Endothelial cell of umbilical vein (primary cell): ENCODE data around the gene PRKCQ. TPM values are rescaled to one million over a fixed set of nuclear protein-coding genes. Genes with fewer than 3 reads are reported as not detected.

Source experiments
- BruUV-seq: library from RNA; stranded (reverse); fragments of 400-500 nt; replicated peaks from 2 replicates; lab custom pipeline; 2021; lab: Mats Ljungman, UMichigan
- CTCF ChIA-PET: fragments of 300-600, 350-600 bp; sonication (Branson Sonifier 250); formaldehyde crosslinking; loops from one replicate; lab custom pipeline; 2021; ENCODE audit warnings: antibody characterized with exemption, inconsistent platforms; lab: Charles Lee
- POLR2A ChIA-PET: fragments of 300-600, 350-600 bp; sonication (Branson Sonifier 250); formaldehyde crosslinking; loops from one replicate; lab custom pipeline; 2021; ENCODE audit warnings: antibody characterized with exemption, inconsistent platforms; lab: Charles Lee
- DNase-seq: peaks from one replicate; pipeline ENCODE4 v3.0.0-alpha.2; 2011; ENCODE audit warnings: low read depth, low spot score
- FAIRE-seq: peaks from 2 replicates; lab custom pipeline; 2011; peaks lifted over from hg19 to GRCh38; lab: Jason Lieb, UNC
- H2AFZ ChIP-seq: 2 replicates; pipeline ENCODE4 v1.6.0; 2012; ENCODE audit warnings: low read depth, low read length, control low read depth, inconsistent platforms
- H3K27ac ChIP-seq: 2 replicates; pipeline ENCODE4 v1.5.1; 2011; ENCODE audit warnings: low read depth, mild to moderate bottlenecking, control low read depth, low read length, moderate library complexity; ENCODE audit not compliant: insufficient read depth
- H3K27me3 ChIP-seq, 2 experiments: 2 replicates each; pipeline versions ENCODE4 v1.6.0 to v1.6.1; 2011; ENCODE audit warnings: low read length in 2 of 2, mixed read lengths in 1 of 2; ENCODE audit not compliant: control insufficient read depth in 2 of 2, insufficient read depth in 2 of 2
- H3K36me3 ChIP-seq, 2 experiments: 2 replicates in 1 of 2; 3 replicates in 1 of 2; pipeline ENCODE4 v1.5.1; 2011; ENCODE audit warnings: low read length in 2 of 2, mild to moderate bottlenecking in 1 of 2, moderate library complexity in 1 of 2; ENCODE audit not compliant: control insufficient read depth in 2 of 2, insufficient read depth in 2 of 2; ENCODE audit errors: extremely low read depth in 1 of 2
- H3K4me1 ChIP-seq: 3 replicates; pipeline ENCODE4 v1.5.1; 2011; ENCODE audit warnings: mild to moderate bottlenecking, low read length; ENCODE audit not compliant: control insufficient read depth, insufficient read depth; ENCODE audit errors: extremely low read depth
- H3K4me2 ChIP-seq: 2 replicates; pipeline ENCODE4 v1.6.1; 2011; ENCODE audit warnings: low read length, control low read depth, mixed read lengths; ENCODE audit not compliant: insufficient read depth
- H3K4me3 ChIP-seq, 3 experiments: fragments of 200-600 bp in 1 of 3; sonication (generic), shearing (Covaris generic) in 1 of 3; replicated peaks in 1 of 3; 2 replicates each; pipeline ENCODE4 v1.5.1; 2011 to 2016; ENCODE audit warnings: control low read depth in 3 of 3, low read length in 3 of 3, mild to moderate bottlenecking in 2 of 3, inconsistent platforms in 1 of 3, low read depth in 1 of 3, moderate library complexity in 1 of 3; ENCODE audit not compliant: insufficient read depth in 1 of 3
- H3K79me2 ChIP-seq: 2 replicates; pipeline ENCODE4 v1.6.0; 2012; ENCODE audit warnings: low read length, inconsistent platforms; ENCODE audit not compliant: control insufficient read depth, insufficient read depth
- H3K9ac ChIP-seq: replicated peaks from 2 replicates; pipeline ENCODE3; 2011; ENCODE audit warnings: low read length, control low read depth; ENCODE audit not compliant: insufficient read depth; ENCODE audit errors: extremely low read depth
- H3K9me1 ChIP-seq: replicated peaks from 3 replicates; pipeline ENCODE4 v1.6.0; 2011; ENCODE audit warnings: mild to moderate bottlenecking, low read length; ENCODE audit not compliant: control insufficient read depth, insufficient read depth; ENCODE audit errors: extremely low read depth
- H3K9me3 ChIP-seq: replicated peaks from 2 replicates; pipeline ENCODE4 v1.5.1; 2012; ENCODE audit warnings: low read length, inconsistent platforms; ENCODE audit not compliant: control insufficient read depth, insufficient read depth
- H4K20me1 ChIP-seq: replicated peaks from 2 replicates; pipeline ENCODE3; 2011; ENCODE audit warnings: mild to moderate bottlenecking, low read length; ENCODE audit not compliant: control insufficient read depth, insufficient read depth; ENCODE audit errors: extremely low read depth
- EZH2 ChIP-seq: IDR thresholded peaks from 2 replicates; pipeline ENCODE4 v1.6.1; 2012; ENCODE audit warnings: borderline replicate concordance, low read depth, mild to moderate bottlenecking, moderate library complexity, low read length, inconsistent platforms; ENCODE audit not compliant: severe bottlenecking
- FOS ChIP-seq: IDR thresholded peaks from 2 replicates; pipeline ENCODE4 v1.6.1; 2011; ENCODE audit warnings: mild to moderate bottlenecking, low read length, moderate library complexity, borderline replicate concordance; ENCODE audit not compliant: insufficient read depth
- GATA2 ChIP-seq: IDR thresholded peaks from 2 replicates; pipeline ENCODE4 v1.7.0; 2011; ENCODE audit warnings: low read depth, mild to moderate bottlenecking, moderate library complexity, mixed read lengths, low read length; ENCODE audit not compliant: insufficient read length, insufficient read depth
- JUN ChIP-seq: IDR thresholded peaks from 2 replicates; pipeline ENCODE4 v1.6.1; 2011; ENCODE audit warnings: borderline replicate concordance, low read depth; ENCODE audit not compliant: insufficient read length, insufficient read depth
- MYC ChIP-seq: IDR thresholded peaks from one replicate; pipeline ENCODE4 v1.6.1; 2011; ENCODE audit warnings: mild to moderate bottlenecking, low read depth, low read length
- POLR2A ChIP-seq: IDR thresholded peaks from 2 replicates; pipeline ENCODE4 v1.6.1; 2012; ENCODE audit warnings: low read depth, mild to moderate bottlenecking, control low read depth, low read length
- POLR2AphosphoS5 ChIP-seq: IDR thresholded peaks from 2 replicates; pipeline ENCODE4 v1.6.1; 2012; ENCODE audit warnings: low read depth, mild to moderate bottlenecking, control low read depth, low read length, moderate library complexity; ENCODE audit not compliant: insufficient read depth
- dilution Hi-C: fragments of 300-500 bp; cut with MboI; formaldehyde crosslinking; loops from one replicate; pipeline ENCODE4 v1.15.0; 2019; ENCODE audit warnings: low sequenced_read_pairs; ENCODE audit not compliant: extremely low pct_ligation_motif_present
- intact Hi-C: fragments of 100-400 bp; cut with micrococcal nuclease; formaldehyde crosslinking; loops from one replicate; pipeline ENCODE4 v1.10.0; 2022
- polyA plus RNA-seq, 4 experiments: library from polyadenylated mRNA; depleted of rRNA in 3 of 4; stranded (reverse) in 3 of 4; unstranded in 1 of 4; fragments of >200 nt; gene quantifications; 2 replicates each; pipeline versions ENCODE4 v1.2.1 to v1.2.3, GENCODE V29; 2011 to 2012; ENCODE audit warnings: missing spikeins in 1 of 4
- total RNA-seq: library from RNA; stranded (reverse); gene quantifications from 2 replicates; pipeline ENCODE4 v1.2.3, GENCODE V29; 2021
- TF ChIP-seq, protein P1 (sequence below), 2 donors: IDR thresholded peaks; 1 replicate in 1 of 2; 2 replicates in 1 of 2; pipeline ENCODE4 v1.5.1; 2011; ENCODE audit warnings: low read length in 2 of 2, mild to moderate bottlenecking in 2 of 2, moderate library complexity in 2 of 2, control low read depth in 1 of 2, inconsistent platforms in 1 of 2, low read depth in 1 of 2; ENCODE audit not compliant: insufficient read depth in 1 of 2; ENCODE audit errors: extremely low read depth in 1 of 2
- TF ChIP-seq, protein P2 (sequence below): IDR thresholded peaks from 2 replicates; pipeline ENCODE4 v1.6.1; 2011; ENCODE audit not compliant: insufficient read depth, insufficient read length

Gene PRKCQ
- total and polyA plus RNA-seq, 2 donors (not counting 3 experiments of a cell fraction or from before 2014, with no cell fraction given), result 0.32 to 0.55 TPM

DNA sequence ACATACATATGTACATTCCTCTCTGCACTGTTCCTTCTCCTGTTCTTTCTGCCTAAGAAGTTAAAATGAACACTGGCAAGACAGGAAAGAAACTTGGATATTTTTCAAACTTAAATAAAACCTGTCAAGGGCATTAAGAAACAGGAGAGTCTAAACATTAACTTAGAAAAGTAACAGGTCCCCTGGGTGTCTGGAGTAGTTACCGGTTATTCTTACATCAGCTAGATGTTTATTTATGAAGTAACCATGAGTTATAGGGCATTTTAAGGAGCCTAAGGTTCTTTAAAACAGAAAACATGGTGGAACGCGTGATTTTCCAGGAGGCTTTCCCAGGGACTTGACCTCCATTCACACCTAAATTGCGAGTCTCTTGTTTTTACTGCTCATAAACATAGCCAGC lies 148.2 kb downstream of the PRKCQ start:
- TF ChIP-seq POLR2A (no peak), JUN (no peak), EZH2 (no peak), GATA2 (no peak), MYC (no peak), POLR2AphosphoS5 (no peak), FOS (no peak)
- TF ChIP-seq, protein P1, sequence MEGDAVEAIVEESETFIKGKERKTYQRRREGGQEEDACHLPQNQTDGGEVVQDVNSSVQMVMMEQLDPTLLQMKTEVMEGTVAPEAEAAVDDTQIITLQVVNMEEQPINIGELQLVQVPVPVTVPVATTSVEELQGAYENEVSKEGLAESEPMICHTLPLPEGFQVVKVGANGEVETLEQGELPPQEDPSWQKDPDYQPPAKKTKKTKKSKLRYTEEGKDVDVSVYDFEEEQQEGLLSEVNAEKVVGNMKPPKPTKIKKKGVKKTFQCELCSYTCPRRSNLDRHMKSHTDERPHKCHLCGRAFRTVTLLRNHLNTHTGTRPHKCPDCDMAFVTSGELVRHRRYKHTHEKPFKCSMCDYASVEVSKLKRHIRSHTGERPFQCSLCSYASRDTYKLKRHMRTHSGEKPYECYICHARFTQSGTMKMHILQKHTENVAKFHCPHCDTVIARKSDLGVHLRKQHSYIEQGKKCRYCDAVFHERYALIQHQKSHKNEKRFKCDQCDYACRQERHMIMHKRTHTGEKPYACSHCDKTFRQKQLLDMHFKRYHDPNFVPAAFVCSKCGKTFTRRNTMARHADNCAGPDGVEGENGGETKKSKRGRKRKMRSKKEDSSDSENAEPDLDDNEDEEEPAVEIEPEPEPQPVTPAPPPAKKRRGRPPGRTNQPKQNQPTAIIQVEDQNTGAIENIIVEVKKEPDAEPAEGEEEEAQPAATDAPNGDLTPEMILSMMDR (IDR thresholded peaks at IDR 0.05; ENCODE audit: extremely low read depth in 1 of 2, insufficient read depth in 1 of 2, low read depth in 1 of 2, low read length in 2 of 2), result no peak
- TF ChIP-seq, protein P2, sequence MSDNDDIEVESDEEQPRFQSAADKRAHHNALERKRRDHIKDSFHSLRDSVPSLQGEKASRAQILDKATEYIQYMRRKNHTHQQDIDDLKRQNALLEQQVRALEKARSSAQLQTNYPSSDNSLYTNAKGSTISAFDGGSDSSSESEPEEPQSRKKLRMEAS, result no peak
- CTCF ChIA-PET, result no interaction called here

More for the DNA sequence above, 148.2 kb downstream of the PRKCQ start:
- DNase-seq (no peak), FAIRE-seq (no peak)
- Histone ChIP-seq H3K4me1 (no peaks in the 10 kb centered on the region), H3K4me3 (no peak overlapping the region), H4K20me1 (no peaks in the 10 kb centered on the region), H3K27ac (no peak overlapping the region), H3K27me3 (no peaks in the 10 kb centered on the region), H3K9ac (no peak overlapping the region), H3K4me2 (no peak overlapping the region), H2AFZ (no peak overlapping the region), H3K9me3 (no peaks in the 10 kb centered on the region), H3K79me2 (no peaks in the 10 kb centered on the region), H3K9me1 (no peaks in the 10 kb centered on the region), H3K36me3 (no peaks in the 10 kb centered on the region)
- intact Hi-C loops (no loop called here), dilution Hi-C loops (no loop called here)
- POLR2A ChIA-PET, result no interaction called here
- BruUV-seq, result no TSS peak
